Renal pelvis (tissue), 4 donors: ENCODE measurements around the gene CCL28. TPM values are rescaled to one million over a fixed set of nuclear protein-coding genes. Genes with fewer than 3 reads are reported as not detected.
"Not testable (repeated sequence)": the region's sequence is repeated elsewhere in the genome, so short reads cannot be mapped to it uniquely, and the experiment has no call there.

Experiments
- DNase-seq: peaks from one replicate; pipeline ENCODE4 v3.0.0-alpha.2; 2013
- polyA plus RNA-seq, 3 donors: library from polyadenylated mRNA; unstranded; fragments of 120-200 nt; gene quantifications; one replicate each; pipeline ENCODE4 v1.2.1, GENCODE V29; 2013; ENCODE audit not compliant: insufficient read length in 3 of 3

CCL28 gene
- polyA plus RNA-seq, 3 donors = 2.7 to 4.5 (median 3.2) TPM

GRCh38 chr5:43411495-43411894 is 696 bp downstream of the CCL28 start:
- DNase-seq = no peak

- no peak for DNase-seq
Measured at GRCh38 chr5:43410414-43410813, 1.8 kb downstream of the CCL28 start.

GRCh38 chr5:43409809-43410271 is 2.4 kb downstream of the CCL28 start:
- no peak for DNase-seq

- not testable (repeated sequence) for DNase-seq
Measured at GRCh38 chr5:43402524-43403066, 9.6 kb downstream of the CCL28 start.

- DNase-seq = no peak
Measured at GRCh38 chr5:43401827-43402226, 10.4 kb downstream of the CCL28 start.

- no peak for DNase-seq
Measured at GRCh38 chr5:43400082-43400481, 12.1 kb downstream of the CCL28 start.

GRCh38 chr5:43396762-43397304 is 15.4 kb downstream of the CCL28 start:
- peak; percentile 24 for DNase-seq

- no peak for DNase-seq
Measured at GRCh38 chr5:43390471-43390870, 21.7 kb downstream of the CCL28 start.

GRCh38 chr5:43389679-43390329 is 22.4 kb downstream of the CCL28 start:
- peak; percentile 81 for DNase-seq

GRCh38 chr5:43386960-43387362 is 25.2 kb downstream of the CCL28 start:
- no peak for DNase-seq

- DNase-seq = no peak
Measured at GRCh38 chr5:43376496-43377140, 35.6 kb downstream of the CCL28 start.

GRCh38 chr5:43371821-43372220 is 40.4 kb downstream of the CCL28 start:
- DNase-seq = no peak

GRCh38 chr5:43370352-43370751 is 41.8 kb downstream of the CCL28 start:
- no peak for DNase-seq

GRCh38 chr5:43369651-43370050 is 42.5 kb downstream of the CCL28 start:
- DNase-seq = no peak

GRCh38 chr5:43367909-43368669 is 44.1 kb downstream of the CCL28 start:
- no peak for DNase-seq

- DNase-seq = no peak
Measured at GRCh38 chr5:43367453-43367852, 44.7 kb downstream of the CCL28 start.

- not testable (repeated sequence) for DNase-seq
Measured at GRCh38 chr5:43366680-43367246, 45.4 kb downstream of the CCL28 start.

- DNase-seq = not testable (repeated sequence)
Measured at GRCh38 chr5:43365155-43365554, 47.0 kb downstream of the CCL28 start.

GRCh38 chr5:43363445-43364152 is 48.6 kb downstream of the CCL28 start:
- no peak for DNase-seq

- DNase-seq = no peak
Measured at GRCh38 chr5:43362725-43363435, 49.3 kb downstream of the CCL28 start.

GRCh38 chr5:43358726-43359125 is 53.5 kb downstream of the CCL28 start:
- DNase-seq = no peak
